H9 (cell line): Measurements from ENCODE around the gene PDX1. TPM values are rescaled to one million over a fixed set of nuclear protein-coding genes. Genes with fewer than 3 reads are reported as not detected.

Experiments
- DNase-seq: peaks from one replicate; pipeline ENCODE4 v3.0.0-alpha.2; 2017
- H2AFZ ChIP-seq: one replicate; pipeline ENCODE4 v1.6.1; 2013; ENCODE audit warnings: mild to moderate bottlenecking, low read length, control low read depth, moderate library complexity
- H2AK5ac ChIP-seq: 2 replicates; pipeline ENCODE4 v1.6.1; 2013; ENCODE audit warnings: low read length, control low read depth, mixed read lengths; ENCODE audit not compliant: insufficient read length
- H2BK120ac ChIP-seq: one replicate; pipeline ENCODE4 v1.6.1; 2013; ENCODE audit warnings: low read depth, mild to moderate bottlenecking, low read length, control low read depth, inconsistent platforms; ENCODE audit not compliant: poor library complexity, severe bottlenecking
- H2BK12ac ChIP-seq: 2 replicates; pipeline ENCODE4 v1.6.1; 2013; ENCODE audit warnings: low read length, control low read depth, mixed read lengths, low read depth; ENCODE audit not compliant: insufficient read length
- H2BK15ac ChIP-seq: 2 replicates; pipeline ENCODE4 v1.6.1; 2013; ENCODE audit warnings: low read depth, low read length, control low read depth
- H2BK20ac ChIP-seq: one replicate; pipeline ENCODE4 v1.6.1; 2013; ENCODE audit warnings: low read depth, mild to moderate bottlenecking, low read length, control low read depth, inconsistent platforms; ENCODE audit not compliant: poor library complexity, severe bottlenecking
- H2BK5ac ChIP-seq: 2 replicates; pipeline ENCODE4 v1.6.1; 2013; ENCODE audit warnings: low read length, control low read depth, mixed read lengths; ENCODE audit not compliant: insufficient read length
- H3K14ac ChIP-seq: 2 replicates; pipeline ENCODE4 v1.6.1; 2013; ENCODE audit warnings: low read length, control low read depth; ENCODE audit not compliant: insufficient read depth
- H3K18ac ChIP-seq: 2 replicates; pipeline ENCODE4 v1.6.1; 2013; ENCODE audit warnings: low read depth, mild to moderate bottlenecking, mixed read lengths, low read length, control low read depth; ENCODE audit not compliant: insufficient read length
- H3K23ac ChIP-seq: 2 replicates; pipeline ENCODE4 v1.6.1; 2013; ENCODE audit warnings: low read length, control low read depth, mixed read lengths, low read depth; ENCODE audit not compliant: insufficient read length
- H3K23me2 ChIP-seq: 2 replicates; pipeline ENCODE4 v1.6.1; 2013; ENCODE audit warnings: low read depth, mild to moderate bottlenecking, mixed read lengths, low read length, control low read depth; ENCODE audit not compliant: insufficient read length, poor library complexity, severe bottlenecking
- H3K27ac ChIP-seq: 2 replicates; pipeline ENCODE4 v1.5.1; 2013; ENCODE audit warnings: low read length, control low read depth, mixed read lengths, low read depth; ENCODE audit not compliant: insufficient read length
- H3K27me3 ChIP-seq: 2 replicates; pipeline ENCODE4 v1.6.1; 2013; ENCODE audit warnings: low read length, control low read depth, inconsistent platforms; ENCODE audit not compliant: insufficient read depth
- H3K4ac ChIP-seq: 2 replicates; pipeline ENCODE4 v1.6.1; 2013; ENCODE audit warnings: low read depth, mild to moderate bottlenecking, control low read depth, inconsistent platforms, low read length, moderate library complexity
- H3K4me1 ChIP-seq: 2 replicates; pipeline ENCODE4 v1.6.1; 2013; ENCODE audit warnings: low read length, control low read depth, inconsistent platforms; ENCODE audit not compliant: insufficient read depth
- H3K4me2 ChIP-seq: 2 replicates; pipeline ENCODE4 v1.6.1; 2013; ENCODE audit warnings: low read length, control low read depth, mixed read lengths; ENCODE audit not compliant: insufficient read length, insufficient read depth
- H3K56ac ChIP-seq: 2 replicates; pipeline ENCODE4 v1.6.1; 2013; ENCODE audit warnings: low read depth, mild to moderate bottlenecking, mixed read lengths, low read length, control low read depth; ENCODE audit not compliant: insufficient read length
- H3K79me1 ChIP-seq: 2 replicates; pipeline ENCODE4 v1.6.1; 2013; ENCODE audit warnings: low read depth, mild to moderate bottlenecking, moderate library complexity, low read length, control low read depth, inconsistent platforms; ENCODE audit not compliant: insufficient read depth, poor library complexity, severe bottlenecking
- H3K79me2 ChIP-seq: 2 replicates; pipeline ENCODE4 v1.6.1; 2013; ENCODE audit warnings: low read length, control low read depth, inconsistent platforms; ENCODE audit not compliant: insufficient read depth
- H3K9ac ChIP-seq: 2 replicates; pipeline ENCODE4 v1.6.1; 2013; ENCODE audit warnings: low read length, control low read depth, mixed read lengths; ENCODE audit not compliant: insufficient read length; ENCODE audit errors: extremely low read depth
- H3K9me3 ChIP-seq: one replicate; pipeline ENCODE4 v1.6.1; 2013; ENCODE audit warnings: low read depth, low read length, inconsistent platforms; ENCODE audit not compliant: control insufficient read depth
- H3T11ph ChIP-seq: one replicate; pipeline ENCODE4 v1.6.1; 2013; ENCODE audit warnings: mild to moderate bottlenecking, low read length, control low read depth, inconsistent platforms
- H4K20me1 ChIP-seq: one replicate; pipeline ENCODE4 v1.6.1; 2013; ENCODE audit not compliant: control insufficient read depth, insufficient read length, insufficient read depth
- H4K5ac ChIP-seq: 2 replicates; pipeline ENCODE4 v1.6.1; 2013; ENCODE audit warnings: low read depth, mild to moderate bottlenecking, mixed read lengths, low read length, control low read depth; ENCODE audit not compliant: insufficient read length
- H4K8ac ChIP-seq: replicated peaks from 2 replicates; pipeline ENCODE4 v1.6.1; 2013; ENCODE audit warnings: low read length, control low read depth, mixed read lengths, low read depth; ENCODE audit not compliant: insufficient read length
- H4K91ac ChIP-seq: 2 replicates; pipeline ENCODE4 v1.6.1; 2013; ENCODE audit warnings: low read depth, mild to moderate bottlenecking, moderate library complexity, mixed read lengths, low read length, control low read depth; ENCODE audit not compliant: insufficient read length
- H3K27ac Mint-ChIP-seq, 3 experiments: 2 replicates in 2 of 3; 3 replicates in 1 of 3; pipeline ENCODE4 v1.8.0; 2020 to 2021; ENCODE audit warnings: mixed read lengths in 3 of 3, mild to moderate bottlenecking in 1 of 3, moderate library complexity in 1 of 3
- H3K27me3 Mint-ChIP-seq: 2 replicates; pipeline ENCODE4 v1.8.0; 2021; ENCODE audit warnings: low read depth, mild to moderate bottlenecking, moderate library complexity, mixed read lengths
- H3K36me3 Mint-ChIP-seq, 3 experiments: 2 replicates in 2 of 3; 3 replicates in 1 of 3; pipeline ENCODE4 v1.8.0; 2020 to 2021; ENCODE audit warnings: low read depth in 3 of 3, mixed read lengths in 3 of 3; ENCODE audit not compliant: insufficient read depth in 1 of 3
- H3K4me1 Mint-ChIP-seq, 2 experiments: 2 replicates each; pipeline ENCODE4 v1.8.0; 2020; ENCODE audit warnings: mixed read lengths in 2 of 2
- H3K4me3 Mint-ChIP-seq, 2 experiments: 2 replicates in 1 of 2; 3 replicates in 1 of 2; pipeline ENCODE4 v1.8.0; 2020 to 2021; ENCODE audit warnings: mild to moderate bottlenecking in 2 of 2, mixed read lengths in 2 of 2, moderate library complexity in 1 of 2
- H3K9me3 Mint-ChIP-seq, 2 experiments: 2 replicates in 1 of 2; 3 replicates in 1 of 2; pipeline ENCODE4 v1.8.0; 2020; ENCODE audit warnings: mild to moderate bottlenecking in 2 of 2, mixed read lengths in 2 of 2, moderate library complexity in 1 of 2
- CTCF ChIP-seq: fragments of 200-600 bp; sonication (generic); conservative IDR thresholded peaks from 3 replicates; pipeline ENCODE4 v1.8.0; 2021; ENCODE audit warnings: antibody characterized with exemption, mild to moderate bottlenecking
- WGBS: extraction: QIAGEN DNeasy Blood & Tissue Kit; methylation state at CpG from one replicate; pipeline ENCODE4 v1.1.7; 2013; ENCODE audit warnings: missing lambda C conversion rate, low lambda C conversion rate, mixed read lengths; ENCODE audit not compliant: insufficient read length; ENCODE audit errors: extremely low coverage; 5-methylcytosine and 5-hydroxymethylcytosine counted together
- total RNA-seq: library from RNA; stranded (reverse); gene quantifications from 2 replicates; pipeline ENCODE4 v1.2.1, GENCODE V29; 2021

The PDX1 gene
- total RNA-seq, 1 experiment from 2014 or later = not detected

GRCh38 chr13:27962982-27963381 lies 43.2 kb downstream of the PDX1 start:
- no CpG with 5 or more reads among the region's 9 CpGs for WGBS
- H3K4me2 ChIP-seq = no peak overlapping the region
- DNase-seq = no peak
- no peak overlapping the region for H4K91ac ChIP-seq
- H2AK5ac ChIP-seq = no peak overlapping the region
- no peak overlapping the region for H3K14ac ChIP-seq
- no peak overlapping the region for H2BK15ac ChIP-seq
- H3T11ph ChIP-seq = no peak overlapping the region
- H3K27ac Mint-ChIP-seq = no peak overlapping the region
- H3K9me3 ChIP-seq = no peaks in the 10 kb centered on the region
- peaks cover 5% of the 10 kb centered on the region; the same call in 1 of the 2 replicates for H3K4me1 ChIP-seq
- H2BK12ac ChIP-seq = no peak overlapping the region
- H3K27me3 Mint-ChIP-seq = peaks cover 100% of the 10 kb centered on the region
- no peak overlapping the region for H3K9ac ChIP-seq
- no peak overlapping the region; a peak in 1 of 5 replicates for H3K4me3 Mint-ChIP-seq
- H3K4ac ChIP-seq = no peak overlapping the region
- H3K9me3 Mint-ChIP-seq = peaks cover 2 to 20% of the 10 kb centered on the region in 2 experiments
- H4K8ac ChIP-seq = no peak overlapping the region
- no peak overlapping the region for H2BK120ac ChIP-seq
- H3K79me1 ChIP-seq = no peaks in the 10 kb centered on the region
- H3K23me2 ChIP-seq = no peaks in the 10 kb centered on the region
- no peak overlapping the region for H3K56ac ChIP-seq
- H3K4me1 Mint-ChIP-seq = peaks cover 24 to 44% of the 10 kb centered on the region in 2 experiments
- no peak overlapping the region for H2AFZ ChIP-seq
- H2BK5ac ChIP-seq = no peak overlapping the region
- H4K20me1 ChIP-seq = peaks cover 4% of the 10 kb centered on the region
- no peaks in the 10 kb centered on the region for H3K36me3 Mint-ChIP-seq
- H3K18ac ChIP-seq = no peak overlapping the region
- no peak overlapping the region for H2BK20ac ChIP-seq
- H3K23ac ChIP-seq = no peak overlapping the region
- no peak overlapping the region for H3K27ac ChIP-seq
- H4K5ac ChIP-seq = no peak overlapping the region
- H3K79me2 ChIP-seq = no peaks in the 10 kb centered on the region
- H3K27me3 ChIP-seq = peaks cover 92% of the 10 kb centered on the region
- no peak for TF ChIP-seq CTCF
